H1 (cell line): Measurements from ENCODE around the gene CACNA2D3. TPM values are rescaled to one million over a fixed set of nuclear protein-coding genes. Genes with fewer than 3 reads are reported as not detected.

ENCODE experiments used
- polyA plus RNA-seq, 7 experiments: library from polyadenylated mRNA; depleted of rRNA in 3 of 7; stranded (reverse) in 5 of 7; unstranded in 2 of 7; fragments of >200 nt in 5 of 7; fragments of 200-250 nt in 2 of 7; gene quantifications; 1 replicate in 5 of 7; 2 replicates in 1 of 7; 4 replicates in 1 of 7; pipeline versions ENCODE4 v1.2.1 to v1.2.3, GENCODE V29; 2011 to 2013; ENCODE audit warnings: missing spikeins in 2 of 7, mixed read lengths in 2 of 7
- total RNA-seq: library from RNA; stranded (reverse); fragmentation: NEBNext Ultra II Directional; extraction: Animal tissue kit (Norgen Biotek cat#: 25700); gene quantifications from 2 replicates; pipeline ENCODE4 v1.2.1, GENCODE V29; 2021
- TF ChIP-seq, protein P1 (sequence below): IDR thresholded peaks from 2 replicates; pipeline ENCODE4 v1.6.1; 2011; ENCODE audit warnings: low read depth, mild to moderate bottlenecking, low read length; ENCODE audit not compliant: insufficient read depth

CACNA2D3 gene
- total and polyA plus RNA-seq, 2 of the 8 experiments (the other 6 are each of a cell fraction or from before 2014, with no cell fraction given), result 1.5 to 1.8 TPM

DNA sequence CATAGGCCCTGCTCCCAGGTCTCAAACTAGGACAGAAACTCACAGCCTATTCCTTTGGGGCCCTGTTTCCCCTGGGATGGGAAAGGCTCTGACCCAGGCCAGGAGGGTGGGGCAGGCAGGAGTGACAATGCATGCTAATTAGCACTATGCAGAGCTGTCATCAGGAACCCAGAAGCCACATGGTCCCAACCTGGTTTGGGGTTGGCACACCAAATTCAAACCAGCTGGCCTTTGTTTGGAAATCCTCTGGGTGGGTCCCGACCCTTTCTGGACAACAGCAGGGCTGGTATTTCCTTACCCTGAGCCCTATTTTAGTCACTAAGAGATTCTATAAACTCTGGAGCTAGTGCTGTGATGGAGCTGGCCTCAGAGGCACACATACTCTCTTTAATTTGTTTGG, 639.3 kb downstream of the CACNA2D3 start (continued):
- TF ChIP-seq, protein P1, sequence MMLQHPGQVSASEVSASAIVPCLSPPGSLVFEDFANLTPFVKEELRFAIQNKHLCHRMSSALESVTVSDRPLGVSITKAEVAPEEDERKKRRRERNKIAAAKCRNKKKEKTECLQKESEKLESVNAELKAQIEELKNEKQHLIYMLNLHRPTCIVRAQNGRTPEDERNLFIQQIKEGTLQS, result no peak
